DND-41 (cell line): Measurements from ENCODE around the gene TMED10.

ENCODE experiments used
- EZH2 ChIP-seq: IDR thresholded peaks from 3 replicates; pipeline ENCODE4 v1.6.1; 2012; ENCODE audit warnings: borderline replicate concordance, low read depth, mild to moderate bottlenecking, moderate library complexity, low read length, inconsistent platforms; ENCODE audit not compliant: severe bottlenecking
- TF ChIP-seq, protein P1 (sequence below): IDR thresholded peaks from 2 replicates; pipeline ENCODE4 v1.5.1; 2012; ENCODE audit warnings: borderline replicate concordance, low read length, moderate library complexity, mild to moderate bottlenecking; ENCODE audit not compliant: poor library complexity, severe bottlenecking; ENCODE audit errors: extremely low read depth

DNA sequence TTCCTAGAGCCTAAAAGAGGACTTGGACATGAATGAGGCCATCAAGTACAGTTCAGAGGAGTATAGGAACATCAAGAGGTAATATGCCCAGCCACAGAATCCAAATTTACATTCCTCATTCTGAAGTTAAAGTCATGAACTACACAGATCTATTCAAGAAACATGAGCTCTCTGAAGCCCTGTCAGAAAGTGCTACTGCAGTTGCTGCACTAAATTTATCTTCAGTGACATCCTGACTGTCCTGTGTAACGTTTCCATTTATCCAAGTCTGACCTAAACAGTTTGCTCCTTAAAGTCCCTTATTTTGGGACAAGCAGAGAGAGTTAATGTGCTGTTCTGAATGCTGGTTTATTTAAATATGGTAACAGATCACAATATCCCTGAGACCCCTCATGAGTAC is 77.7 kb downstream of the TMED10 start:
- TF ChIP-seq, protein P1, sequence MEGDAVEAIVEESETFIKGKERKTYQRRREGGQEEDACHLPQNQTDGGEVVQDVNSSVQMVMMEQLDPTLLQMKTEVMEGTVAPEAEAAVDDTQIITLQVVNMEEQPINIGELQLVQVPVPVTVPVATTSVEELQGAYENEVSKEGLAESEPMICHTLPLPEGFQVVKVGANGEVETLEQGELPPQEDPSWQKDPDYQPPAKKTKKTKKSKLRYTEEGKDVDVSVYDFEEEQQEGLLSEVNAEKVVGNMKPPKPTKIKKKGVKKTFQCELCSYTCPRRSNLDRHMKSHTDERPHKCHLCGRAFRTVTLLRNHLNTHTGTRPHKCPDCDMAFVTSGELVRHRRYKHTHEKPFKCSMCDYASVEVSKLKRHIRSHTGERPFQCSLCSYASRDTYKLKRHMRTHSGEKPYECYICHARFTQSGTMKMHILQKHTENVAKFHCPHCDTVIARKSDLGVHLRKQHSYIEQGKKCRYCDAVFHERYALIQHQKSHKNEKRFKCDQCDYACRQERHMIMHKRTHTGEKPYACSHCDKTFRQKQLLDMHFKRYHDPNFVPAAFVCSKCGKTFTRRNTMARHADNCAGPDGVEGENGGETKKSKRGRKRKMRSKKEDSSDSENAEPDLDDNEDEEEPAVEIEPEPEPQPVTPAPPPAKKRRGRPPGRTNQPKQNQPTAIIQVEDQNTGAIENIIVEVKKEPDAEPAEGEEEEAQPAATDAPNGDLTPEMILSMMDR = no peak
- no peak for TF ChIP-seq EZH2
